ENCODE results near the gene MSMB. TPM values are rescaled to one million over a fixed set of nuclear protein-coding genes. Genes with fewer than 3 reads are reported as not detected.

MSMB gene
- total and polyA plus RNA-seq, 9 of the 15 experiments (the other 6 are each of a cell fraction or from before 2014, with no cell fraction given) = 0.21 to 0.60 TPM; not detected in 7

DNA sequence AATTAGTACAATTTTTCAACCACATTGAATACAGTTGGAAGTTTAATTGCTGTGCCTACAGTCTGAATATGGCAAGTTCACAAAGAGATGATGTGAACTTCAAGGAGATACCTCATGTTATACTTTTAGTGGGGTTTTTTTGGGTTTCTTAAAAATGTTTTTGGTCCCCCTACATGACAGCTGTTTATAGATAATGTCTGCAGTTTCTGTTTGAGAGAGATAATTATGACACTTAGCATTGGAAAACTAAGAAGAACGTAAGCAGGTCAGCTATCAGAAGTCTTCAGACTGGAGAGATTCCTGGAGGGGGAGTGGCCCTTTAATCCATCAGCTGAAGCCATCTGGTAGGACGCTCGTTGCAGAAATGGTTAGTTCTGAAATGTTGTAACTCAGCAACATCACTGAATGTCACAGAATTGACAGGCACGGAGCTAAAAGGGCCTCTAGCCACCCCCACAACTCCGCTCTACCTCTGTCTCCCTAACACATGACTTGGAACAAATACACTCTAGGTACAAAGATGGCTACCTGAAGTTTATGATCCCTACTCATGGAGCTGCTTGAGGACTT lies 44.8 kb downstream of the MSMB start (continued):
- TF ChIP-seq, protein P1, sequence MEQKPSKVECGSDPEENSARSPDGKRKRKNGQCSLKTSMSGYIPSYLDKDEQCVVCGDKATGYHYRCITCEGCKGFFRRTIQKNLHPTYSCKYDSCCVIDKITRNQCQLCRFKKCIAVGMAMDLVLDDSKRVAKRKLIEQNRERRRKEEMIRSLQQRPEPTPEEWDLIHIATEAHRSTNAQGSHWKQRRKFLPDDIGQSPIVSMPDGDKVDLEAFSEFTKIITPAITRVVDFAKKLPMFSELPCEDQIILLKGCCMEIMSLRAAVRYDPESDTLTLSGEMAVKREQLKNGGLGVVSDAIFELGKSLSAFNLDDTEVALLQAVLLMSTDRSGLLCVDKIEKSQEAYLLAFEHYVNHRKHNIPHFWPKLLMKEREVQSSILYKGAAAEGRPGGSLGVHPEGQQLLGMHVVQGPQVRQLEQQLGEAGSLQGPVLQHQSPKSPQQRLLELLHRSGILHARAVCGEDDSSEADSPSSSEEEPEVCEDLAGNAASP (IDR thresholded peaks at IDR 0.05) = no peak
- TF ChIP-seq CBX8 (IDR thresholded peaks at IDR 0.05; ENCODE audit: borderline replicate concordance, extremely low read depth, low read depth, low read length, poor library complexity, severe bottlenecking) = no peak
- TF ChIP-seq TOE1 (IDR thresholded peaks at IDR 0.05; ENCODE audit: borderline replicate concordance) = peak; percentile 83; the same call in 1 of the 2 replicates
- TF ChIP-seq TOE1 (CRISPR knock-in tag; IDR thresholded peaks at IDR 0.05; ENCODE audit: borderline replicate concordance, low read depth) = no peak
- TF ChIP-seq SLC30A9 (CRISPR knock-in tag; IDR thresholded peaks at IDR 0.05) = no peak
- peak; percentile 81 to 87; a peak in 3 of 4 replicates for TF ChIP-seq FOXK2 (conservative IDR thresholded peaks at IDR 0.05 in 1 of 2, IDR thresholded peaks at IDR 0.05 in 1 of 2; ENCODE audit: low read depth in 2 of 2)
- TF ChIP-seq ZNF384 (IDR thresholded peaks at IDR 0.05; ENCODE audit: low read depth, low read length) = no peak
- TF ChIP-seq CBX5 (IDR thresholded peaks at IDR 0.05; ENCODE audit: borderline replicate concordance, low read depth) = no peak
- TF ChIP-seq PHF20 (IDR thresholded peaks at IDR 0.05; ENCODE audit: partially characterized antibody) = peak; percentile 44
- TF ChIP-seq ZNF444 (CRISPR knock-in tag; IDR thresholded peaks at IDR 0.05) = peak; percentile 80; the same call in 1 of the 2 replicates
- TF ChIP-seq ESRRA (IDR thresholded peaks at IDR 0.05; ENCODE audit: borderline replicate concordance, low read depth) = peak; percentile 68; the same call in 1 of the 2 replicates
- no peak for TF ChIP-seq ZNF408 (CRISPR knock-in tag; IDR thresholded peaks at IDR 0.05; ENCODE audit: low read depth)
- peak; percentile 95 for TF ChIP-seq CEBPB (tag; IDR thresholded peaks at IDR 0.05)
- TF ChIP-seq ZNF134 (CRISPR knock-in tag; conservative IDR thresholded peaks at IDR 0.05) = peak; percentile 60; the same call in 1 of the 2 replicates
- no peak for TF ChIP-seq IFI16 (CRISPR knock-in tag; IDR thresholded peaks at IDR 0.05)
- TF ChIP-seq CC2D1A (IDR thresholded peaks at IDR 0.05) = peak; percentile 100
- TF ChIP-seq BRD9 (IDR thresholded peaks at IDR 0.05; ENCODE audit: low read depth, partially characterized antibody) = peak; percentile 95
- TF ChIP-seq FOXA3 (CRISPR knock-in tag; conservative IDR thresholded peaks at IDR 0.05 in 1 of 2, IDR thresholded peaks at IDR 0.05 in 1 of 2) = 0 out of 4 replicates have a peak, but pooled peaks have one; percentile 11 to 22
- TF ChIP-seq BRF1 (IDR thresholded peaks at IDR 0.05; ENCODE audit: borderline replicate concordance, extremely low read depth, insufficient read length) = no peak
- TF ChIP-seq MTA2 (IDR thresholded peaks at IDR 0.05; ENCODE audit: low read depth) = peak; percentile 100
- peak; percentile 95 for TF ChIP-seq HES1 (IDR thresholded peaks at IDR 0.05; ENCODE audit: low read depth)
- peak; percentile 95 for TF ChIP-seq ELF4 (CRISPR knock-in tag; IDR thresholded peaks at IDR 0.05)
- peak in 1 of 2 experiments; percentile 65; a peak in 1 of 4 replicates for TF ChIP-seq ETV6 (IDR thresholded peaks at IDR 0.05; ENCODE audit: borderline replicate concordance in 1 of 2, low read depth in 2 of 2, low read length in 1 of 2)
- TF ChIP-seq ETV6 (CRISPR knock-in tag; IDR thresholded peaks at IDR 0.05; ENCODE audit: borderline replicate concordance) = no peak
- TF ChIP-seq TAL1 (IDR thresholded peaks at IDR 0.05) = peak; percentile 100
- TF ChIP-seq EGR1 (conservative IDR thresholded peaks at IDR 0.05) = peak; percentile 87
- TF ChIP-seq BCL6 (CRISPR knock-in tag; IDR thresholded peaks at IDR 0.05) = peak; percentile 90
- TF ChIP-seq XRCC5 (IDR thresholded peaks at IDR 0.05; ENCODE audit: low read depth, low read length) = no peak
- no peak for TF ChIP-seq ESRRB (CRISPR knock-in tag; IDR thresholded peaks at IDR 0.05; ENCODE audit: borderline replicate concordance)
- peak; percentile 65 for TF ChIP-seq RFX1 (IDR thresholded peaks at IDR 0.05)
